HG02759 (cell line): ENCODE measurements around the gene C2orf74.
"Not testable (repeated sequence)": the region's sequence is repeated elsewhere in the genome, so short reads cannot be mapped to it uniquely, and the experiment has no call there.

ENCODE experiments used
- ATAC-seq: cut with Tn5 transposase; IDR thresholded peaks from one replicate; pipeline ENCODE4 v1.9.1; 2021; ENCODE audit warnings: mild to moderate bottlenecking, moderate library complexity; ENCODE audit not compliant: unreplicated experiment

The C2orf74 gene

DNA sequence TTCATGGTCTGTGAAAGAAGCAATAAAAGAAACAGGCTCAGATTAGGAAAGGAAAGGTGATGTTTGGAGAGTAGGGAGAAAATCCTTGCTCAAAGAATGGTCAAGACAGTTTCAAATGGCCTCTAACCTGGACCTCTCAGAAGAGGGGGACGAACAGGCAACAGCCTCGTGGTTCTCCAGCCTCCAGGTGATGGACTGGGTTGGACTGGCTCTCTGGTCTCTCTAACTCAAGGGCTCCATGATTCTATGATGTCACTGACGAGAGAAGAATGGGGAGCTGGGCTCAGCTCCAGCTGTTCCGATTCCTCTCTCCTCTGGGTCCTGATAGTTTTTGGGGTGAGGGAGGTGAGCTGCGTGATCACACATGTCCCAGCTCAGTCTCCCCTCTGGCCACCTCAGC, at the start of gene C2orf74:
Gene C2orf74 (plus strand): TSS at position 301 of the 400 bp plus-strand sequence. CDS start 327 bp downstream, outside the sequence.
- no peak for ATAC-seq

DNA sequence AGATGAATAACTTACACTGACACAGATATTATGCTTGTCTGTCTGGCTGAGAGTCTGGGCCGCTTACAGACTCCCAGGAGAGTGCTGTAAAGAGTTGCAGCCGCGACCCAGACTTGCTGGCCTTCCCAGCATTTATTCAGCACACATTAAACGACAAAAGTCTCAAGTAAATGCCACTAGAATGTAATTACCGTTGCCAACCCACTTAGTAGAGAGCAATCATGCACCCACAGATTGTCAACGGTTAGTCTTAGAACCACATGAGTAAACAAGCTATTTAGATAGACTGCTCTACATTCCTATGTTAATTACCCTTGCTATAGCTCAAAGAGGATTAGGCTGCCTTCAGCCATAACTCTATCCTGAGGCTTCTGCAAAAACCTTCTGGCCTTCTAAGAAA, 47.8 kb upstream of the C2orf74 start:
- ATAC-seq = no peak

GRCh38 chr2:61116302-61116701, 45.7 kb upstream of the C2orf74 start:
- ATAC-seq = no peak

DNA sequence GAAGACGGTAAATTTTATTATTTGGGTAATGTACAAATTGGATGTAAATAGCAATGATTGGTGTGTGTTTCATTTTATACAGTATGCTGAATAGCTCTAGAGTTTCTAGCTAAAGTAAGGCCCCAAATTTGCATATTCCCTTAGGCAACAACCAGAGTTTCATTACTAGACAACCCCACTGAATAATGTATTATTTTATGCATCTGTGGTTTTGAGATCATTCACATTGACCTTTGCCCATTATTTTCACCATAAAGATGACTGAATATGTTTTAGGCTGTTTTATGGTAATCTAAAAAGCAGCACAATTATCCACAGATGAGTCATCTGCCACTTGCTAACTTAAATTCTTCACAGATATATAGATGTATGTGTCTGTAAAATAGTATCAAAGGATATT, 44.5 kb upstream of the C2orf74 start:
- ATAC-seq = no peak

DNA sequence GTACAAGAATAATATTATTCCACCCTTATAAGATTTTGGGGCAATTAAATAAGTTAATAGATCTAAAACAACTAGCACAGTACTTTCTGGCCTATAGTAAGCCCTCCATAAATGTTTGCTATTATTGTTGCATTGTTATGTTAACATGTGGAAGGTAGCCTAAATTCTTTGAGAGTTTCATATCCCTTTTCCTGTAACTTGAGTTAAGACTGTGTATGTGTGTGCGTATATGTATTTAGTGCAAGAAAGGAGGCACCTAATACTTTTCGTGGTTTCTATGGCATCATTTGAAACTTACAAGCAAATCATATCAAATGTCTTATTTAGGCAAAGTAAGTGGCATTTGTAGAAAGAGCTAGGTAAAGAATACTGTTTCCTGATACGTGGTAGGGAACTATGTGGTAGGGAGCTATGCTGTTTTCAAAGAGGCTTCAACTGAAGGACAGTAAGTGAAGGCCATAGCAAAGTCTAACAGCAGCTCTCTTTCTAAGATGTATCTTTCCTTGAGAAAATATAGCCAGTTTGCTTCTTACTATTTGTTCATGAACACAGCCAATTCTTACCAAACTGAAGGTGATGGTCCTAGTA, 36.8 kb upstream of the C2orf74 start:
- no peak for ATAC-seq

GRCh38 chr2:61125798-61126197, 36.2 kb upstream of the C2orf74 start:
- ATAC-seq = no peak

- ATAC-seq = not testable (repeated sequence)
These were observed 33.9 kb upstream of the C2orf74 start for GRCh38 chr2:61128122-61128521.

- ATAC-seq = no peak
These were observed 27.8 kb upstream of the C2orf74 start for GRCh38 chr2:61134141-61134540.

GRCh38 chr2:61135510-61135909, 26.5 kb upstream of the C2orf74 start:
- no peak for ATAC-seq

DNA sequence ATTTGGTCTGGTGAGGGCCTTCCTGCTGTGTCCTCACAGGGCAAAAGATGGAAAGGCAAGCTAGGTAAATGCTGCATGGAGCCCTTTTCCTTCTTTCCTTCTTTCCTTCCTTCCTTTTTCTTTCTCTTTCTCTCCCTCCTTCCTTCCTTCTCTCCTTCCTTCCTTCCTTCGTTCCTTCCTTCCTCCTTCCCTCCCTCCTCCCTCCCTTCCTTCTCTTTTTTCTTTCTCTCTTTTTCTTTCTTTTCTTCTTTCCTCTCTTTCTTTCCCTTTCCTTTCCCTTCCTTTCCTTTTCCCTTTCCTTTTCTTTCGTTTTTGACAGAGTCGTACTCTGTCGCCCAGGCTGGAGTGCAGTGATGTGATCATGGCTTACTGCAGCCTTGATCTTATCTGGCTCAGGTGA, 23.1 kb upstream of the C2orf74 start:
- no peak for ATAC-seq

DNA sequence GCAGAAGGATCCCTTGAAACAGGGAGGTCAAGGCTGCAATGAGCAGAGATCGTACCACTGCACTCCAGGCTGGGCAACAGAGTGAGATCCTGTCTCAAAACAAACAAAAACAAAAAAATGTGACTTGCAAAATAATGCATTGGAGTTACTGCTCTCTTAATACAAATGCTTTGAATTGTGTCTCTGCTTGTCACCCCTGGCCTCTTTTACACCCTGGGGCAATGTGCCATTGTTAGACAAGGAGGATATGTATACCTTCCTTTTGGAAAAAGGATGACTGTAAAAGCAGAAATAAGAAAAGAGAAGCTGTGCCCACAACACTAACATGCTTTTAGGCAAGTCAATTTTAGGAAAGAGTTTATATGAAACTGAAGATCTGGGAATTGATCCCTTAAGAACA, 20.8 kb upstream of the C2orf74 start:
- no peak for ATAC-seq

- peak; percentile 90 for ATAC-seq
These were observed 17.2 kb upstream of the C2orf74 start for GRCh38 chr2:61144697-61145268.

GRCh38 chr2:61145990-61146389, 16.0 kb upstream of the C2orf74 start:
- ATAC-seq = no peak

DNA sequence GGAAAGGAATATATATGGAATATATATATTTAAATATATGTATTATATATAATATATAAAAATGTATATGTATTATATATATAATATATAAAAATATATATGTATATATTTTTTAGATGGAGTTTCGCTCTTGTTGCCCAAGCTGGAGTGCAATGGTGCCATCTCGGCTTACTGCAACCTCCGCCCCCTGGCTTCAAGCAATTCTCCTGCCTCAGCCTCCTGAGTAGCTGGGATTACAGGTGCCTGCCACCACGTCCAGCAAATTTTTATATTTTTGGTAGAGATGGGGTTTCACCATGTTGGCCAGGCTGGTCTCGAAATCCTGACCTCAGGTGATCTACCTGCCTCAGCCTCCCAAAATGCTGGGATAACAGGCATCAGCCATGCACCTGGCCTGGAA, 13.9 kb upstream of the C2orf74 start:
- ATAC-seq = not testable (repeated sequence)

- no peak for ATAC-seq
These were observed 12.9 kb upstream of the C2orf74 start for GRCh38 chr2:61149074-61149473.

DNA sequence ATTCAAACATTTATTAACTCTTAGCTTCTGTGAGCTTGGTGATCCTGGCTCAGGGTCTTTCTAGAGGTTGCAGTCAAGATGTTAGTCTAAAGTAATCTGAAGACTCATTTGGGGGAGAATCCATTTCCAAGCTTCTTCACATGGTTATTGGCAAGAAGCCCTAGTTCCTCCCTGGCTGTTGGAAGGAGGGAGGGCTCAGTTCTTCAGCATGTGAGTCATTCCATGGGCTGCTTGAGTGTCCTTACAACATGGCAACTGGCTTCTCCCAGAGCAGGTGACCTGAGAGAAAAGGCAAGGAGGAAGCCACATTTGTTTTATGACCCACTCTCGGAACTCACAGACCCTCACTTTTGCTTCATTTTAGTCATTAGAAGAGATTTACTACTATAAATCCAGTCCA, 10.6 kb upstream of the C2orf74 start:
- ATAC-seq = no peak

- no peak for ATAC-seq
These were observed 4.5 kb upstream of the C2orf74 start for GRCh38 chr2:61157371-61158003.

DNA sequence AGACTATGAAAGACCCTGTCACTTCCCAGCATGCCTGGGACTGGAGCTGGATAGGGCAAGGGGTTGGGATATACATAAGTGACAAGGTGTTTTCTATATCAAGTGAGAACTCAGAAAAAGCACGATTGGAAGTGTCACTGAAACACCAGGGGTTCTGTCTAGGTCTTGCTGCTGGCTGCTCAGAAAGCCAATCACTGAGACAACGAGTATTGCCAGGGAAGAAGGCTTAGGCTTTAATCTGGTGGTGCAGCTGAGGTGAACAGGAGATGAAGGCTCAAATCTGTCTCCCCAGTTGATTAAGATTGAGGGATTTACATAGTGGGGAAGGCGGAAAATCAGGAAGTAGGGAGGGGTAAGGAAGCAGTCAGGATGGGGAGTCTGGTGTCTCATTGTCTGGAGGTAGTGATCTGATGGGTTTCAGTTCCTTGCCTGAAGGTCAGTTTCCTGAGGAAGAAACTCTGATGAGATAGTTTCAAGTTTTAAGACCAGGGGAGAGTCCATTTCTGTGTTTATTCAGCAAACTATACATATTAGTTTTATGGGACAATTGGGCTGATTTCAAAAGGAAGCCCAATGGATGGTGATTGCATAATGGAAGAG, 3.5 kb upstream of the C2orf74 start:
- ATAC-seq = no peak

DNA sequence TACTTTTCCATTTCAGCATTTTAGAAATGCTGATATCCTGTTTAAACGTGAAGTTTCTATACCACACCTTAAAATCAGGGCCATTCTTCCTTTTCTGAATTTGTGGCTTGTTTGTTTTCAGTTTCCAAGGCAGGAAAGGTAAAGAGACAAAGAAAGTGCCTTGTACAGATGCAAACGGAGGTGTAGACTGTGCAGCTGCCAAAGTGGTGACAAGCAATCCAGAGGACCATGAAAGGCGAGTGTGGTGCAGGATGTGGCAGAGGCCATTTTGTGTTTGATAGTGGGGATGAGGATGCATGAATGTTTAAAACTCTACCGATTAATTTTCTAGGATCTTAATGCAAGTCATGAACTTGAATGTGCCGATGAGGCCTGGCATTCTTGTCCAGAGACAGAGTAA, 733 bp downstream of the C2orf74 start:
- ATAC-seq = no peak

- ATAC-seq = not testable (repeated sequence)
These were observed 3.1 kb downstream of the C2orf74 start for GRCh38 chr2:61165082-61165481.

- no peak for ATAC-seq
These were observed 4.0 kb downstream of the C2orf74 start for GRCh38 chr2:61165946-61166345.

DNA sequence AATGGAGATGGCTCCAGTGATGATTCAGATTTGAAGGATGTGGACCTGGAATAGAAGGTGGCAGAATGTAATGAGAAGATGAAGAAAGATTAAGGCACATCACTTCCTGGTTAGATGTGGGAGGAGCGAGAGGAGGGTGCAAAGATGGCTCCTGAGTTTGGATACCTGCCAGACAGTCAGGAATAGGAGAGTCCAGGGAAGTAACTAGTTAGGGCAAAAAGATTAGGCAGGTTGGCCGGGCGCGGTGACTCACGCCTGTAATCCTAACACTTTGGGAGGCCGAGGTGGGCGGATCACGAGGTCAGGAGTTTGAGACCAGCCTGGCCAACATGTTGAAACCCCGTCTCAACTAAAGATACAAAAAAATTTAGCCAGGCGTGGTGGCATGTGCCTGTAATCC, 5.6 kb downstream of the C2orf74 start:
- no peak for ATAC-seq
